ENCODE results near the gene MT1H.

GRCh38 chr16:56645311-56645710 is 24.3 kb upstream of the MT1H start:
- TF ChIP-seq, protein P1, sequence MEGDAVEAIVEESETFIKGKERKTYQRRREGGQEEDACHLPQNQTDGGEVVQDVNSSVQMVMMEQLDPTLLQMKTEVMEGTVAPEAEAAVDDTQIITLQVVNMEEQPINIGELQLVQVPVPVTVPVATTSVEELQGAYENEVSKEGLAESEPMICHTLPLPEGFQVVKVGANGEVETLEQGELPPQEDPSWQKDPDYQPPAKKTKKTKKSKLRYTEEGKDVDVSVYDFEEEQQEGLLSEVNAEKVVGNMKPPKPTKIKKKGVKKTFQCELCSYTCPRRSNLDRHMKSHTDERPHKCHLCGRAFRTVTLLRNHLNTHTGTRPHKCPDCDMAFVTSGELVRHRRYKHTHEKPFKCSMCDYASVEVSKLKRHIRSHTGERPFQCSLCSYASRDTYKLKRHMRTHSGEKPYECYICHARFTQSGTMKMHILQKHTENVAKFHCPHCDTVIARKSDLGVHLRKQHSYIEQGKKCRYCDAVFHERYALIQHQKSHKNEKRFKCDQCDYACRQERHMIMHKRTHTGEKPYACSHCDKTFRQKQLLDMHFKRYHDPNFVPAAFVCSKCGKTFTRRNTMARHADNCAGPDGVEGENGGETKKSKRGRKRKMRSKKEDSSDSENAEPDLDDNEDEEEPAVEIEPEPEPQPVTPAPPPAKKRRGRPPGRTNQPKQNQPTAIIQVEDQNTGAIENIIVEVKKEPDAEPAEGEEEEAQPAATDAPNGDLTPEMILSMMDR (IDR thresholded peaks at IDR 0.05; ENCODE audit: low read depth, low read length, missing input control): no peak
- no peak for TF ChIP-seq RAD21 (IDR thresholded peaks at IDR 0.05)
- TF ChIP-seq, protein P2, sequence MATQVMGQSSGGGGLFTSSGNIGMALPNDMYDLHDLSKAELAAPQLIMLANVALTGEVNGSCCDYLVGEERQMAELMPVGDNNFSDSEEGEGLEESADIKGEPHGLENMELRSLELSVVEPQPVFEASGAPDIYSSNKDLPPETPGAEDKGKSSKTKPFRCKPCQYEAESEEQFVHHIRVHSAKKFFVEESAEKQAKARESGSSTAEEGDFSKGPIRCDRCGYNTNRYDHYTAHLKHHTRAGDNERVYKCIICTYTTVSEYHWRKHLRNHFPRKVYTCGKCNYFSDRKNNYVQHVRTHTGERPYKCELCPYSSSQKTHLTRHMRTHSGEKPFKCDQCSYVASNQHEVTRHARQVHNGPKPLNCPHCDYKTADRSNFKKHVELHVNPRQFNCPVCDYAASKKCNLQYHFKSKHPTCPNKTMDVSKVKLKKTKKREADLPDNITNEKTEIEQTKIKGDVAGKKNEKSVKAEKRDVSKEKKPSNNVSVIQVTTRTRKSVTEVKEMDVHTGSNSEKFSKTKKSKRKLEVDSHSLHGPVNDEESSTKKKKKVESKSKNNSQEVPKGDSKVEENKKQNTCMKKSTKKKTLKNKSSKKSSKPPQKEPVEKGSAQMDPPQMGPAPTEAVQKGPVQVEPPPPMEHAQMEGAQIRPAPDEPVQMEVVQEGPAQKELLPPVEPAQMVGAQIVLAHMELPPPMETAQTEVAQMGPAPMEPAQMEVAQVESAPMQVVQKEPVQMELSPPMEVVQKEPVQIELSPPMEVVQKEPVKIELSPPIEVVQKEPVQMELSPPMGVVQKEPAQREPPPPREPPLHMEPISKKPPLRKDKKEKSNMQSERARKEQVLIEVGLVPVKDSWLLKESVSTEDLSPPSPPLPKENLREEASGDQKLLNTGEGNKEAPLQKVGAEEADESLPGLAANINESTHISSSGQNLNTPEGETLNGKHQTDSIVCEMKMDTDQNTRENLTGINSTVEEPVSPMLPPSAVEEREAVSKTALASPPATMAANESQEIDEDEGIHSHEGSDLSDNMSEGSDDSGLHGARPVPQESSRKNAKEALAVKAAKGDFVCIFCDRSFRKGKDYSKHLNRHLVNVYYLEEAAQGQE (IDR thresholded peaks at IDR 0.05): no peak
- TF ChIP-seq SP1 (IDR thresholded peaks at IDR 0.05): no peak
- no peak for TF ChIP-seq FOXA1 (IDR thresholded peaks at IDR 0.05)
- no peak for TF ChIP-seq NR2F2 (IDR thresholded peaks at IDR 0.05)
- TF ChIP-seq ATF3 (IDR thresholded peaks at IDR 0.05): no peak
- no peak for TF ChIP-seq TAF1 (conservative IDR thresholded peaks at IDR 0.05)
- TF ChIP-seq YY1 (IDR thresholded peaks at IDR 0.05): no peak
- no peak for TF ChIP-seq MAX (IDR thresholded peaks at IDR 0.05)
- no peak for TF ChIP-seq JUND (IDR thresholded peaks at IDR 0.05)
- no peak for TF ChIP-seq GABPA (IDR thresholded peaks at IDR 0.05 in 1 of 2, conservative IDR thresholded peaks at IDR 0.05 in 1 of 2)
- TF ChIP-seq, protein P3, sequence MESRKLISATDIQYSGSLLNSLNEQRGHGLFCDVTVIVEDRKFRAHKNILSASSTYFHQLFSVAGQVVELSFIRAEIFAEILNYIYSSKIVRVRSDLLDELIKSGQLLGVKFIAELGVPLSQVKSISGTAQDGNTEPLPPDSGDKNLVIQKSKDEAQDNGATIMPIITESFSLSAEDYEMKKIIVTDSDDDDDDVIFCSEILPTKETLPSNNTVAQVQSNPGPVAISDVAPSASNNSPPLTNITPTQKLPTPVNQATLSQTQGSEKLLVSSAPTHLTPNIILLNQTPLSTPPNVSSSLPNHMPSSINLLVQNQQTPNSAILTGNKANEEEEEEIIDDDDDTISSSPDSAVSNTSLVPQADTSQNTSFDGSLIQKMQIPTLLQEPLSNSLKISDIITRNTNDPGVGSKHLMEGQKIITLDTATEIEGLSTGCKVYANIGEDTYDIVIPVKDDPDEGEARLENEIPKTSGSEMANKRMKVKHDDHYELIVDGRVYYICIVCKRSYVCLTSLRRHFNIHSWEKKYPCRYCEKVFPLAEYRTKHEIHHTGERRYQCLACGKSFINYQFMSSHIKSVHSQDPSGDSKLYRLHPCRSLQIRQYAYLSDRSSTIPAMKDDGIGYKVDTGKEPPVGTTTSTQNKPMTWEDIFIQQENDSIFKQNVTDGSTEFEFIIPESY (IDR thresholded peaks at IDR 0.05): no peak
- no peak for TF ChIP-seq RXRA (IDR thresholded peaks at IDR 0.05)
